Measurements from ENCODE around the gene TSBP1.
"Not testable (repeated sequence)": the region's sequence is repeated elsewhere in the genome, so short reads cannot be mapped to it uniquely, and the experiment has no call there.

The TSBP1 gene

GRCh38 chr6:32375739-32376529 lies 4.2 kb upstream of the TSBP1 start:
- DNase-seq, result no peak

DNA sequence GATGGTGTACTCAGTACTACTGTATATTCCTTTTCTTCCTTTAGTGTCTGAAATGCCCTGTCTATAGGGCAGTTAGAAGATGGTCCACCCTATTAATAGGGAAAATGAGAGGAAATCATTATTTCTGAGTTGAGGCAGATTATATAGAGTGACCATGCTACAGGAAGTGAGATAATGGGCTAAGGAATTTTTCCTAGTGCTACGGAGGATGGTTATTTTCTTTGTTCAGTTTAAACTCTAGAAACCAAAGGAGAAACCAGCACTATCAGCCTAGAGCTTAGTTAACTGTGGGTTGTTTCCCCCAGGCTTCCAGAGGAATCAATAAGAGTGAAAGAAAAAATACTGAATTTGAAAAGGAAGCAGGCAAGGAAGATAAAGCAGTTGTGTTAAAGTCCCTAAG lies 474 bp downstream of the TSBP1 start:
- DNase-seq, result no peak

DNA sequence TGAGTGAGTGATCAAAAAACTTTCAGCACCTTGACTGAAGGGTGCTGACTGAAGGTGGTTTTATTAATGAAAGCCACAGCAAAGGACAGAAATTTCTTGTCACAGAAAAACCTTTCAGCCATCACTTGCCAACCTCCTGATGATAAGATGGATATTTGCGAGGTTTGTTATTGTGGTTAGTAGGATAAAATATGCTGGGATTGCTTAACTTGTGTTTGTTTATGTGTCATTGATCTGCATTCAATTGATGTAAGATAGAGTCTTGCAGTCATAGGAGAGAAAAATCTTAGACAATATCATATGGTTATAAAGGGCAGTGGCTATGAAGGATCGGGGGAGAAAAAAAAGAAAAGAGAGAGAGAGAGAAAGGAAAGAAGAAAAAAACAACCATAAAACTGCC lies 1.2 kb downstream of the TSBP1 start:
- no peak for DNase-seq

DNA sequence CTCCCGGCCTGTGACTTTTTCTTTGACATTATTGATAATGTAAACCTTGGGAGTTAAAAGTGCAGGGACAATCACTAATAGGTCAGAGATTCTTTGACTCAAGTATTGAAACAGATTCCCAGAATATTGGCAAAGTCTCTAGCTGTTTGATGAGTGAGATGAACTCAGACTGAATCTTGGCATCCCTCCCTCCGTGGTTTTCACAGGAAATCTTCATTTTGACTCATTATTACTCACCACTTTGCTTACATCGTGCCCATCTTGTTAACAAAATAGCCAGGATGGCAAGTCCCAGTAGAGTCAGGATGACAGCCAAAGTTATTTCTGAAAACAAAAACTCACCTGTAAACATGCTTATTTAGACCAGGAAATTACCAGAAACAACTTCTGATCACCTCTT lies 2.0 kb downstream of the TSBP1 start:
- peak; percentile 56 for DNase-seq

DNA sequence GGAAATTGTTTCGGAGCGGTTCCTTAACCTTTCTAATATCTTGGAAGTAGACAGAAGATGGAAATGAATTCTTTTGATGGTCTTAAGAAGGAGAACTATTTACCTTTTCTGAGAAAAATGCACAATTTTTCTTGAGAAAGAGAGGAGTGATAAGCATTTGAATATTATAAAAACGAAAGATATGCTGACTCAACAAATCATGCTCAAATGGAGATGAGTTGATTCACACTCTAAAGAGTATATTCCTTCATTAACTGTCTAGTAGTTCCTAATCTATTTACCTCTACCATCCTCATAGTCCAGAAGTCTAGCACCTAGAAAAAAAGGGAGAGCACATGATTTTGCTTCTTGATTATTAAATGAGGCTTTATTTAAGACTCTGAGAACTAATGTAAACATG lies 4.1 kb downstream of the TSBP1 start:
- no peak for DNase-seq

- DNase-seq, result not testable (repeated sequence)
These were observed 12.5 kb downstream of the TSBP1 start for GRCh38 chr6:32359225-32359624.

- not testable (repeated sequence) for DNase-seq
These were observed 13.2 kb downstream of the TSBP1 start for GRCh38 chr6:32358548-32358947.

- peak; percentile 15 for DNase-seq
These were observed 16.7 kb downstream of the TSBP1 start for GRCh38 chr6:32355018-32355417.

- DNase-seq, result no peak
These were observed 18.4 kb downstream of the TSBP1 start for GRCh38 chr6:32353348-32353747.

- no peak for DNase-seq
These were observed 31.5 kb downstream of the TSBP1 start for GRCh38 chr6:32340242-32340641.

DNA sequence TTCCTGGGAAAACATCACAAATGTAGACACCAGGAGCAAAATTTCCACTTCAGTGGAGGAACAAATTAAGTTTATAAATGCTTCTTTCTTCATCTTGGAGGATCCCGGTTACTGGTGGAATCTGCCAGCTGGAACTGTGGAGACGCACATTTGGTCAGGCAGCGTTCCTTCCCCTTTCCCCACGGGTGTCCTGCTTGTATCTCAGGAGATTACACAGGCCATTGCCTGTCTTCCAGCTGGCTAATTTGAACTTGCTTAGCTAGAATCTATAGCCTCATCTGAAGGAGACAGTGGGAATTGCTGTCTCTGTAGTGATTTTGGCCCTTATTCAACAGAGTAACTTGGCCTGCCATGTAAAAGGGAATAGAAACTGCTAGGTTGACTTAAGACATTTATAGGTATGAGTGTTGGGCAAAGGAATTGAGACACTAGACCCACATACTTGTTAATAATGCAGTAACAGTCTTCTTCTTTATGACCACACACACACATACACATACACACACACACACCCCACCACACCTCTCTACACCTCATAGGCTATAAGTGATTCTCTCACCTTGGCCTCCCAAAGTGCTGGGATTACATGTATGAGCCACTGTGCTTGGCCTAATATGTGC lies 34.4 kb downstream of the TSBP1 start:
- DNase-seq, result no peak

- no peak for DNase-seq
These were observed 39.3 kb downstream of the TSBP1 start for GRCh38 chr6:32332433-32332832.

- DNase-seq, result no peak
These were observed 42.6 kb downstream of the TSBP1 start for GRCh38 chr6:32329141-32329540.

DNA sequence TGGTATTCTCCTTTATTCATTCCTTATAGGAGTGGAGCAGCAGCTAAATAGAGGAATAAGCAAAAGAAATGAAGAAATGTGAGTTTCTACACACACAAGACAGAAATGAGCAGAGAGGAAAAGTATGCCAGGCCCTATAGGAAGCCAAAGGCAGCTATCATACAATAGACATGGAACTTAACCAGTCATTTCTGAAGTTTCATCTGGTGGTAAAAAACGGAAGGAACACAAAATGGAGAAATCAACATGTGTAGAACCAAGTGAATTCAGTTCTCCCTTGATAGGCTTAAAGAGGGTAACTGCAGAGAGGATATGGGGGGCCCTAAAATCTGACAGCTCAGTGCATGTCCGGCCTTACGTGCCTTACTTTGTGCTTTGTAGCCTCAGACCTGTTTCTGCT lies 44.6 kb downstream of the TSBP1 start:
- DNase-seq, result peak; percentile 61

DNA sequence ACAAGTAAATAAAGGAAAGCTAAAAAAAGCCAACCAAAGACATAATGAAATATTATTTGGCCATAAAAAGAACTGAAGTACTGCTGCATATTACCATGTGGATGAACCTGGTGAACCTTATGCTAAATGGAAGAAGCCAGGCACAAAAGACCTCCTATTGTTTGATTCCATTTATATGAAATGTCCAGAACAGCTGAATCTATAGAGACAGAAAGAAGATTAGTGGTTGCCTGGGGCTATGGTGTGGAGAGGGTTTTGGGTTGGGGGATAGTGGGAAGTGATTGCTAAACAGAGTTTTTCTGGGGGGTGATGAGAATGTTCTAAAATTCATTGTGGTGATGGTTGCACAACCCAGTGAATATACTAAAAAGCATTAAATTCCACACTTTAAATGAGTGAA lies 53.2 kb downstream of the TSBP1 start:
- DNase-seq, result no peak

- DNase-seq, result no peak
These were observed 54.2 kb downstream of the TSBP1 start for GRCh38 chr6:32317541-32317940.

DNA sequence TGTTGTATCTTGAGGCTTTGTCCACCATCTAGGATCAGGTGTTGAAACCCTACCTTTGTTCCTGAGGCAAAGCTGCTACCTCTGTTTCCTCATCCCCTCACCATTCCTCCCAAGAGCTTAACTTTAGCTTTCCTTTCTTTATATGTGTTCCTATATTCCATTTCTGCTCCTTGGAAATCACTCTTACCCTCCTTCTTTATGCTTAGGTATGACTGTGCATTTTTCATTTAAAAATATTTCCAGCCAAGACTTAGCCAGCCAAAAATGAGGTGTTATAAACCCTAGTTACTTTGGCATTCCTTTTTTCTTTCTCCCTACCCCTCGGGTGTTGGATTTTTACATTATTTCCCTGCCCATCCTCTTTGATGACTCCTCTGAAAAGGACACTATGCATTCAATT lies 57.7 kb downstream of the TSBP1 start:
- no peak for DNase-seq

DNA sequence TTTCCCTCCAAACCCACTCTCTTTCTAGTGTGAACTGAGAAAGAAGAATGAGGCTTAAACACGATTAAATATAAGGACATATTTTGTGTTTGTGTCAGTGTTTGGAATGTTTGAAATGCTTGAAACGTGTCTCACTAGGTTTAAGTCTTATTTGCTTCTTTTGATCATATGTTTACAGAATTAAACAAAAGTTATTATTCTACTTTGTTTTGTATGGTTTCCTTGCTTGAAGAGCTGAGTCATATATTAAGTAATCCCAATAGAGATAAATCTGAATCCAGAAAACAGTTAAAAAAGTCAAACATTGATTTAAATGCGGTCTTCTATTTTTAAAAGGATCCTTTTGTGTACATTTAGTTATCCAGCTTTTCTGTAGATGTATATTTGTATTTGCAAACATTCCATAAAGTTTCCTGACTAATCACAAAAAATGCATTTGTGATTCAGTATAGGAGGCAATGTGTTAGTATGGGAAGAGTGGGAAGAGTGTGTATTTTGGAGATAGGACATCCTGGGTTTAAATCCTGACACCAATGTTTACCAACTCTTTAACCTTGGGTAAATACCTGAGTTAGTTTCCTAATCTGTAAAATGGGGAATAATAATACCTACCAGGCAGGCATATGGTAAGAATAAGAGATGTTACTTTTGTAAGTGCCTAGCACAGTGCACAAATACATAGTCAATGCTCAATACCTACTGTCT lies 72.9 kb downstream of the TSBP1 start:
- no peak for DNase-seq

GRCh38 chr6:32294980-32295379 lies 76.7 kb downstream of the TSBP1 start:
- DNase-seq, result not testable (repeated sequence)

DNA sequence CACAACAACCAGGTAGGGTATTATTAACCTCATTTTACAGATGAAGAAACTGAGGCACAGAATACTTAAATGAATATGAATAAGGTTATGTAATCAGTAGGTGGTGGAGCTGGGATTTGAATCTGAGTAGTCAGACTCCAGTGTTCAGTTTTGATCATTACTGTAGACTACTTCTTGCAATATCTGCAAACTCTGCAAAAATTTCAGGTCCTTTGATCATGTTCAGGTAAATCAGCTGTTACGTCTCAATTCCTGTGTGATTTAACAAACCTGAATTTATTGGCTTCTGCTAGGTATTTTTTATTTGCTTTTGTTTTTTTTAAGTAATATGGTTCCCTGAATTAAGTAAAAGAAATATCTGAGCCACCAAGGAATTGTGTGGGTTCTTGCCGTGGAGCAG lies 77.1 kb downstream of the TSBP1 start:
- no peak for DNase-seq

- no peak for DNase-seq
These were observed 78.0 kb downstream of the TSBP1 start for GRCh38 chr6:32293695-32294094.

- no peak for DNase-seq
These were observed 80.2 kb downstream of the TSBP1 start for GRCh38 chr6:32291543-32291942.

DNA sequence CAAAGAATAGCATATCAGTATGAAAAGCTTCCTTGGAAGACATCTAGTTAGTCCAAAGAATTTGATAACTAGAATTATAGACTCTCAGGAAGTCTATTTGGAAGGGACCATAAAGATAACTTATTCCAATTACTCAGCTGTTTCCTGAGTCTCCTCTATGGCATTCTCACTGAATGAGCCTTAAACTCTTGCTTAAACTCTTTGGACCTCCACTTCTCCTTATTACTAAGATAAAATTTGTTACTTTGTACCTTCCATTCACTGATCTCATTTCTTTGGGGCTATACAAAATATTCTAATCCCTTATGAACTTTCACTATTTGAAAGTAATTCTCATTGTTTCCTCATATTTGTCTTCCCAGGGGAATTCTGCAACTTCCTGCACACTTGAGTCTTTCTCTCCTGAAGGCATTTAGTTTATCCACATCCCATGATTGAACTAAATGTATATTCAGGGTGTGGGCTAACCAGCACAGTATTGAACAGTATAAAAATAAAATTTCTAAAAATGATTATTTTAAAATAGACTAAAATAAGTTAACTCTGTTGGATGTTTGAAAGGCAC lies 80.7 kb downstream of the TSBP1 start:
- DNase-seq, result no peak

DNA sequence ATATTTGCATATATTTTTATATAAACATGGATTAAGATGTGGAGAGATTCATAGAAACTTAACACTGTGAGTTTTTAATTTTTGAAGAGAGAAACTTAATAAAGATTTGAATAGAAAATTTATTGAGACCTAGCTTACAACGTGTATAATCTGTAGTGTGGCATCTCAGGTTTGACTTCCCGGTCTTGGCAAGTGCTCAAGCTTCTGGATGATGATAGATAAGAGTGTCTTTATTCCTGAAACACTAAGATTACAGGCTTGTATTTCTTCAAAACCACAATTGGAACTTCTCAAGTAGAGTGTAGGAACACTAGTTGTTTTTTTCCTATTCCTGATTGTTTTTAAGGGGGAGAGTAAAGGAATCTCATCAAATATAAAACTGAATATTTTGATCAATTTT lies 83.3 kb downstream of the TSBP1 start:
- no peak for DNase-seq
